Thyroid gland (tissue), 4 donors: Measurements from ENCODE around the gene SELP.

Source experiments
- CTCF ChIP-seq, 6 experiments: fragments of 200-600 bp in 3 of 6; fragments of 450-650 bp in 3 of 6; sonication (generic) in 3 of 6; IDR thresholded peaks; one replicate each; pipeline ENCODE4 v1.5.1; 2016 to 2019; ENCODE audit warnings: antibody characterized with exemption in 6 of 6, mild to moderate bottlenecking in 2 of 6, inconsistent platforms in 1 of 6, moderate library complexity in 1 of 6
- POLR2A ChIP-seq, 2 donors: fragments of 450-650 bp; IDR thresholded peaks; one replicate each; pipeline ENCODE4 v1.6.1; 2017; ENCODE audit warnings: antibody characterized with exemption in 2 of 2, mild to moderate bottlenecking in 2 of 2, moderate library complexity in 1 of 2

- TF ChIP-seq POLR2A (IDR thresholded peaks at IDR 0.05): no peak
- TF ChIP-seq CTCF (IDR thresholded peaks at IDR 0.05): no peak
These were observed 64.3 kb downstream of the SELP start for GRCh38 chr1:169565335-169566271.
